NCI-H146 (cell line): ENCODE measurements around the gene RFC2.

Source experiments
- DNase-seq: peaks from one replicate; lab custom pipeline; 2025; lab: John Stamatoyannopoulos, UW

Gene RFC2

GRCh38 chr7:74254129-74254857 is at the start of gene RFC2:
RFC2 (minus strand) TSS chr7:74254399; CDS start chr7:74254383, 16 bp downstream.
- DNase-seq, result peak; percentile 96

- no peak for DNase-seq
Measured at GRCh38 chr7:74302745-74303221, 48.6 kb upstream of the RFC2 start.

GRCh38 chr7:74300926-74301325 is 46.7 kb upstream of the RFC2 start:
- no peak for DNase-seq

- no peak for DNase-seq
Measured at GRCh38 chr7:74299401-74299800, 45.2 kb upstream of the RFC2 start.

GRCh38 chr7:74297516-74298233 is 43.5 kb upstream of the RFC2 start:
- no peak for DNase-seq

- no peak for DNase-seq
Measured at GRCh38 chr7:74294191-74294998, 40.2 kb upstream of the RFC2 start.

GRCh38 chr7:74293577-74293908 is 39.3 kb upstream of the RFC2 start:
- DNase-seq, result no peak

- no peak for DNase-seq
Measured at GRCh38 chr7:74292757-74293576, 38.8 kb upstream of the RFC2 start.

GRCh38 chr7:74291535-74291934 is 37.3 kb upstream of the RFC2 start:
- DNase-seq, result no peak

- DNase-seq, result peak; percentile 57
Measured at GRCh38 chr7:74290981-74291441, 36.8 kb upstream of the RFC2 start.

- peak; percentile 16 for DNase-seq
Measured at GRCh38 chr7:74290553-74290950, 36.4 kb upstream of the RFC2 start.

GRCh38 chr7:74289659-74290552 is 35.7 kb upstream of the RFC2 start:
- DNase-seq, result peak; percentile 20

- DNase-seq, result peak; percentile 73
Measured at GRCh38 chr7:74289018-74289658, 34.9 kb upstream of the RFC2 start, which contains the start of gene CLIP2. CLIP2 (plus strand) TSS chr7:74289407; CDS start chr7:74317547, 28,140 bp downstream.

GRCh38 chr7:74288034-74288881 is 34.1 kb upstream of the RFC2 start:
- DNase-seq, result no peak

GRCh38 chr7:74287303-74288033 is 33.3 kb upstream of the RFC2 start:
- DNase-seq, result no peak

GRCh38 chr7:74286131-74286530 is 31.9 kb upstream of the RFC2 start:
- DNase-seq, result no peak

- DNase-seq, result peak; percentile 20
Measured at GRCh38 chr7:74284781-74285259, 30.6 kb upstream of the RFC2 start.

GRCh38 chr7:74283858-74284447 is 29.8 kb upstream of the RFC2 start:
- no peak for DNase-seq
